ENCODE measurements around the gene PNPLA7. TPM values are rescaled to one million over a fixed set of nuclear protein-coding genes. Genes with fewer than 3 reads are reported as not detected.

PNPLA7 gene
- total RNA-seq, 1 experiment from 2014 or later, result 1.8 TPM

GRCh38 chr9:137467896-137468295, 82.3 kb downstream of the PNPLA7 start:
- H3K27me3 ChIP-seq (ENCODE audit: insufficient read depth, low read length), result no peaks in the 10 kb centered on the region
- DNase-seq (ENCODE audit: low read depth, low spot score) (no peak), ATAC-seq (no peak)
- H2AFZ ChIP-seq (ENCODE audit: low read depth, low read length, poor library complexity, severe bottlenecking), result no peak overlapping the region
- H3K9me3 ChIP-seq (ENCODE audit: control insufficient read depth in 1 of 2, insufficient read depth in 1 of 2, low read depth in 1 of 2, low read length in 2 of 2), result peaks cover 0 to under 1% of the 10 kb centered on the region in 2 experiments; a peak in 1 of 4 replicates
- H3K4me1 ChIP-seq (ENCODE audit: control insufficient read depth in 1 of 2, insufficient read depth in 2 of 2, low read length in 2 of 2), result no peaks in the 10 kb centered on the region
- BruUV-seq (replicated peaks), result no TSS peak
- H3K36me3 ChIP-seq (ENCODE audit: control insufficient read depth in 1 of 2, insufficient read depth in 2 of 2, low read length in 2 of 2), result no peaks in the 10 kb centered on the region
- H3K9me2 ChIP-seq (ENCODE audit: insufficient read depth), result no peaks in the 10 kb centered on the region
- no peaks in the 10 kb centered on the region for H4K20me1 ChIP-seq (ENCODE audit: insufficient read depth)
- no peak overlapping the region for H3K4me3 ChIP-seq (replicated peaks in 1 of 2; ENCODE audit: low read depth in 1 of 2, low read length in 2 of 2)
- ChIA-PET CTCF (no interaction called here), POLR2A (no interaction called here), RAD21 (ENCODE audit: low non-redundant PET in 1 of 2, low total read pairs in 2 of 2, uncharacterized antibody in 2 of 2, unreplicated experiment in 2 of 2) (no interaction called here)
- H3K4me2 ChIP-seq (ENCODE audit: low read length), result no peak overlapping the region
- H3K79me2 ChIP-seq (ENCODE audit: insufficient read depth, low read length), result no peaks in the 10 kb centered on the region
- intact Hi-C loops (cut with micrococcal nuclease), result no loop called here
- no peak overlapping the region for H3K9ac ChIP-seq (ENCODE audit: low read length)
- no peak overlapping the region for H3K27ac ChIP-seq (ENCODE audit: low read depth, low read length)
- TF ChIP-seq, protein P1, sequence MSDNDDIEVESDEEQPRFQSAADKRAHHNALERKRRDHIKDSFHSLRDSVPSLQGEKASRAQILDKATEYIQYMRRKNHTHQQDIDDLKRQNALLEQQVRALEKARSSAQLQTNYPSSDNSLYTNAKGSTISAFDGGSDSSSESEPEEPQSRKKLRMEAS (IDR thresholded peaks at IDR 0.05), result no peak
- no peak for TF ChIP-seq ZFX (IDR thresholded peaks at IDR 0.05)

- TF ChIP-seq SRF (IDR thresholded peaks at IDR 0.05; ENCODE audit: low read depth) (no peak), EZH2 (IDR thresholded peaks at IDR 0.05) (no peak), ZNF274 (IDR thresholded peaks at IDR 0.05; ENCODE audit: low read depth, low read length) (no peak), FOSL1 (IDR thresholded peaks at IDR 0.05; ENCODE audit: low read depth) (no peak), EGR1 (IDR thresholded peaks at IDR 0.05; ENCODE audit: low read depth) (no peak), POLR2A (IDR thresholded peaks at IDR 0.05; ENCODE audit: borderline replicate concordance, extremely low read depth, insufficient read depth, insufficient read length) (no peak), POLR2AphosphoS5 (IDR thresholded peaks at IDR 0.05; ENCODE audit: low read depth, low read length) (no peak), EZH2phosphoT487 (IDR thresholded peaks at IDR 0.05; ENCODE audit: borderline replicate concordance) (no peak), SP1 (IDR thresholded peaks at IDR 0.05; ENCODE audit: low read depth) (no peak), ELF1 (IDR thresholded peaks at IDR 0.05; ENCODE audit: borderline replicate concordance, low read depth) (no peak), ZFX (IDR thresholded peaks at IDR 0.05) (no peak), JUND (IDR thresholded peaks at IDR 0.05) (no peak), SIN3A (IDR thresholded peaks at IDR 0.05; ENCODE audit: low read depth) (no peak), RAD21 (IDR thresholded peaks at IDR 0.05; ENCODE audit: low read depth) (no peak)
- TF ChIP-seq, protein P2, sequence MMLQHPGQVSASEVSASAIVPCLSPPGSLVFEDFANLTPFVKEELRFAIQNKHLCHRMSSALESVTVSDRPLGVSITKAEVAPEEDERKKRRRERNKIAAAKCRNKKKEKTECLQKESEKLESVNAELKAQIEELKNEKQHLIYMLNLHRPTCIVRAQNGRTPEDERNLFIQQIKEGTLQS (IDR thresholded peaks at IDR 0.05), result no peak
- TF ChIP-seq, protein P1 (IDR thresholded peaks at IDR 0.05), result no peak
- TF ChIP-seq, protein P3, sequence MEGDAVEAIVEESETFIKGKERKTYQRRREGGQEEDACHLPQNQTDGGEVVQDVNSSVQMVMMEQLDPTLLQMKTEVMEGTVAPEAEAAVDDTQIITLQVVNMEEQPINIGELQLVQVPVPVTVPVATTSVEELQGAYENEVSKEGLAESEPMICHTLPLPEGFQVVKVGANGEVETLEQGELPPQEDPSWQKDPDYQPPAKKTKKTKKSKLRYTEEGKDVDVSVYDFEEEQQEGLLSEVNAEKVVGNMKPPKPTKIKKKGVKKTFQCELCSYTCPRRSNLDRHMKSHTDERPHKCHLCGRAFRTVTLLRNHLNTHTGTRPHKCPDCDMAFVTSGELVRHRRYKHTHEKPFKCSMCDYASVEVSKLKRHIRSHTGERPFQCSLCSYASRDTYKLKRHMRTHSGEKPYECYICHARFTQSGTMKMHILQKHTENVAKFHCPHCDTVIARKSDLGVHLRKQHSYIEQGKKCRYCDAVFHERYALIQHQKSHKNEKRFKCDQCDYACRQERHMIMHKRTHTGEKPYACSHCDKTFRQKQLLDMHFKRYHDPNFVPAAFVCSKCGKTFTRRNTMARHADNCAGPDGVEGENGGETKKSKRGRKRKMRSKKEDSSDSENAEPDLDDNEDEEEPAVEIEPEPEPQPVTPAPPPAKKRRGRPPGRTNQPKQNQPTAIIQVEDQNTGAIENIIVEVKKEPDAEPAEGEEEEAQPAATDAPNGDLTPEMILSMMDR (IDR thresholded peaks at IDR 0.05 in 2 of 3, conservative IDR thresholded peaks at IDR 0.05 in 1 of 3; ENCODE audit: borderline replicate concordance in 1 of 3, insufficient read depth in 1 of 3, low read depth in 2 of 3, low read length in 2 of 3), result no peak
- ChIA-PET POLR2A (no interaction called here), CTCF (no interaction called here), RAD21 (ENCODE audit: low non-redundant PET in 1 of 2, low total read pairs in 2 of 2, uncharacterized antibody in 2 of 2, unreplicated experiment in 2 of 2) (no interaction called here)
- Histone ChIP-seq H3K4me1 (ENCODE audit: control insufficient read depth in 1 of 2, insufficient read depth in 2 of 2, low read length in 2 of 2) (peaks cover 0 to 3% of the 10 kb centered on the region in 2 experiments; a peak in 2 of 4 replicates), H3K36me3 (ENCODE audit: control insufficient read depth in 1 of 2, insufficient read depth in 2 of 2, low read length in 2 of 2) (no peaks in the 10 kb centered on the region), H3K27me3 (ENCODE audit: insufficient read depth, low read length) (no peaks in the 10 kb centered on the region), H2AFZ (ENCODE audit: low read depth, low read length, poor library complexity, severe bottlenecking) (no peak overlapping the region), H3K4me3 (replicated peaks in 1 of 2; ENCODE audit: low read depth in 1 of 2, low read length in 2 of 2) (no peak overlapping the region), H3K4me2 (ENCODE audit: low read length) (no peak overlapping the region), H4K20me1 (ENCODE audit: insufficient read depth) (no peaks in the 10 kb centered on the region), H3K27ac (ENCODE audit: low read depth, low read length) (no peak overlapping the region), H3K9me3 (ENCODE audit: control insufficient read depth in 1 of 2, insufficient read depth in 1 of 2, low read depth in 1 of 2, low read length in 2 of 2) (no peaks in the 10 kb centered on the region), H3K9ac (ENCODE audit: low read length) (no peak overlapping the region), H3K79me2 (ENCODE audit: insufficient read depth, low read length) (no peaks in the 10 kb centered on the region), H3K9me2 (ENCODE audit: insufficient read depth) (no peaks in the 10 kb centered on the region)
- intact Hi-C loops (cut with micrococcal nuclease), result no loop called here
- BruUV-seq (replicated peaks), result no TSS peak
- no peak for DNase-seq (ENCODE audit: low read depth, low spot score)
- no peak for ATAC-seq
These were observed 83.0 kb downstream of the PNPLA7 start for GRCh38 chr9:137467161-137467581.
